Activated CD4-positive, alpha-beta T cell treated with anti-CD3 and anti-CD28 coated beads for 36 hours (primary cell): ENCODE measurements around the gene ALDH18A1. TPM values are rescaled to one million over a fixed set of nuclear protein-coding genes. Genes with fewer than 3 reads are reported as not detected.

Experiments
- ATAC-seq: fragments of 200-7000 bp; cut with Tn5 transposase; one replicate; pipeline ENCODE4 v1.10.0; 2021; ENCODE audit warnings: mild to moderate bottlenecking, moderate library complexity
- CTCF ChIA-PET: fragments of 350-600 bp; sonication (Branson Sonifier 250); formaldehyde crosslinking; loops from one replicate; lab custom pipeline; 2021; ENCODE audit warnings: antibody characterized with exemption; lab: Charles Lee
- POLR2A ChIA-PET: fragments of 350-600 bp; sonication (Branson Sonifier 250); formaldehyde crosslinking; loops from one replicate; lab custom pipeline; 2021; ENCODE audit warnings: antibody characterized with exemption, inconsistent platforms; lab: Charles Lee
- DNase-seq: peaks from one replicate; pipeline ENCODE4 v3.0.0-alpha.2; 2020
- H3K27ac Mint-ChIP-seq: one replicate; pipeline ENCODE4 v1.8.0; 2021; ENCODE audit warnings: mixed read lengths
- H3K27me3 Mint-ChIP-seq: one replicate; pipeline ENCODE4 v1.8.0; 2021; ENCODE audit warnings: mixed read lengths
- H3K36me3 Mint-ChIP-seq: one replicate; pipeline ENCODE4 v1.8.0; 2021; ENCODE audit warnings: low read depth, mixed read lengths
- H3K4me1 Mint-ChIP-seq: one replicate; pipeline ENCODE4 v1.8.0; 2021; ENCODE audit warnings: mixed read lengths
- H3K4me3 Mint-ChIP-seq: one replicate; pipeline ENCODE4 v1.8.0; 2021; ENCODE audit warnings: mild to moderate bottlenecking, moderate library complexity, mixed read lengths
- H3K9me3 Mint-ChIP-seq: one replicate; pipeline ENCODE4 v1.8.0; 2021; ENCODE audit warnings: low read depth, mixed read lengths
- intact Hi-C, 2 experiments: fragments of 100-400 bp; cut with DNase I in 1 of 2; cut with micrococcal nuclease in 1 of 2; formaldehyde crosslinking; loops; one replicate each; pipeline versions ENCODE4 v1.14.2 to v1.15.1; 2022 to 2024; cut with DNase I, micrococcal nuclease
- total RNA-seq, 2 experiments: library from RNA; stranded (reverse); gene quantifications; one replicate each; pipeline ENCODE4 v1.2.3, GENCODE V29; 2021

Gene ALDH18A1
- total RNA-seq, 2 experiments from 2014 or later, result 117 to 120 TPM

DNA sequence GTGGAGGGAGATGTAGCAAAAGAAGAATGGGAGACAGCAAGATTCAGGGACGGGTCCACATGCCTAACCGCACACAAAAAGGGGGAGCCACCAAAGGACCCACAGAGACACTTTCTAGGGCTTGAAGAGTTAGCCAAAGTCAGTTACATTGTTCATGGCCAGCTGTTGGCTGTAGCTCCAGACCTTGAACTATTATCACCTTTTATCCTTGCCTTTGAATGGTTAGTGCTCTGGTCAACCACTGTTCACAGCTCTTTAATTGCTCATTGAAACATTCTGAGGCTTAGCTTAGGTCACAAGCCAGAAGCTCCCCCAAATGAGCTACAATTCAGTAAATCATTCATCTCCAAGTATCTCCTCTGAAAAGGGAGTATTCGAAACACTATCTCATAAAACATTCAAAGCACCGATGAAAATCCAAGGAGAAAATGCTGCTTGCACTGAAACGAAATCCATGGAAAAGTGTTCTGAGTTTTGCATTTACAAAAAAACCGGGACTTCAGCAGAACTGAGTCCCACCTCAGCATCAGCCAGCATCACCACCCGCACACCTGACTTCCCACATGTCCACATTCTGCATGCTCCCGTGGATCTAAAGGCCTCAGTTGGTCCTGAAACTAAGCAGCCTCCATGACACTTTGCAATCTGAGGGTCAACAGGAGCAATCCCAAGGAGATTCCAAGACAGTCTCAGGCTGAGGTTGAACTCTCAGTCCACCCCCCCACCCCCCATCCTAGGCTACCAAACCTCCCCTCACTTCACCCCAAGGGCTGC is 99.3 kb downstream of the ALDH18A1 start:
- H3K27me3 Mint-ChIP-seq, result peaks cover 6% of the 10 kb centered on the region
- H3K27ac Mint-ChIP-seq, result no peak overlapping the region
- peaks cover 9% of the 10 kb centered on the region for H3K4me1 Mint-ChIP-seq
- POLR2A ChIA-PET, result no interaction called here
- intact Hi-C loops, result no loop called here
- no peak for ATAC-seq
- CTCF ChIA-PET, result interaction anchor here (0.7 kb wide), 1 partner anchor 180 kb away, joined by 3 read pairs; no protein-coding TSS in a partner anchor
- no peaks in the 10 kb centered on the region for H3K36me3 Mint-ChIP-seq
- no peak for DNase-seq
- peaks cover 3% of the 10 kb centered on the region for H3K9me3 Mint-ChIP-seq
- no peak overlapping the region for H3K4me3 Mint-ChIP-seq

Other genes starting within 250 kb of the ALDH18A1 start
- gene SORBS1, start 95.3 kb downstream of the ALDH18A1 start, total RNA-seq, result 1 to 10 TPM in 1 of 2 experiments, under 1 TPM in 1; 0.69 to 1.0 TPM
- 10 to 100 TPM; 19.4 to 20.0 TPM for gene TCTN3, start 37.2 kb upstream of the ALDH18A1 start, total RNA-seq
- under 1 TPM in 1 of 2 experiments, not detected in 1; 0.37 TPM for gene ENTPD1, start 99.5 kb upstream of the ALDH18A1 start, total RNA-seq